GM12872 (cell line): Measurements from ENCODE around the gene RARG.

Experiments used
- TF ChIP-seq, protein P1 (sequence below): IDR thresholded peaks from 3 replicates; pipeline ENCODE4 v1.5.1; 2011; ENCODE audit warnings: low read depth, mild to moderate bottlenecking, low read length, moderate library complexity; ENCODE audit not compliant: insufficient read depth

RARG gene

DNA sequence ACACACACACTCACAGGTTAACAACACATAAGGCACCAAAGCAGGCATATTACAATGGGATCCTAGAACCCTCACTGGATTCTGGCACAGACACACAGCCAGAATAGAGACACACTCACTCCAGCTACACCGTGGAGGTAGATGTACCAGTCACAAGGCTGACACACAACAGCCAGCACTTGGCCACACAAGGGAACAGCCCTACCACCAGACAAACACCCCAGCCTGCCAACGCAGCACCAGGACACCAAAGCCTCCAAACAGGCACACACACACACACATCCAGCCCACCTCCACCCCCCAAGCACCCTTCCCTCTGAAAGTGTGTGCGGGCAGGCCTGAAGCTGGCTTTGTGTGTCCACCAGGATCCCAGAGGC, 14.1 kb downstream of the RARG start:
- TF ChIP-seq, protein P1, sequence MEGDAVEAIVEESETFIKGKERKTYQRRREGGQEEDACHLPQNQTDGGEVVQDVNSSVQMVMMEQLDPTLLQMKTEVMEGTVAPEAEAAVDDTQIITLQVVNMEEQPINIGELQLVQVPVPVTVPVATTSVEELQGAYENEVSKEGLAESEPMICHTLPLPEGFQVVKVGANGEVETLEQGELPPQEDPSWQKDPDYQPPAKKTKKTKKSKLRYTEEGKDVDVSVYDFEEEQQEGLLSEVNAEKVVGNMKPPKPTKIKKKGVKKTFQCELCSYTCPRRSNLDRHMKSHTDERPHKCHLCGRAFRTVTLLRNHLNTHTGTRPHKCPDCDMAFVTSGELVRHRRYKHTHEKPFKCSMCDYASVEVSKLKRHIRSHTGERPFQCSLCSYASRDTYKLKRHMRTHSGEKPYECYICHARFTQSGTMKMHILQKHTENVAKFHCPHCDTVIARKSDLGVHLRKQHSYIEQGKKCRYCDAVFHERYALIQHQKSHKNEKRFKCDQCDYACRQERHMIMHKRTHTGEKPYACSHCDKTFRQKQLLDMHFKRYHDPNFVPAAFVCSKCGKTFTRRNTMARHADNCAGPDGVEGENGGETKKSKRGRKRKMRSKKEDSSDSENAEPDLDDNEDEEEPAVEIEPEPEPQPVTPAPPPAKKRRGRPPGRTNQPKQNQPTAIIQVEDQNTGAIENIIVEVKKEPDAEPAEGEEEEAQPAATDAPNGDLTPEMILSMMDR = no peak

DNA sequence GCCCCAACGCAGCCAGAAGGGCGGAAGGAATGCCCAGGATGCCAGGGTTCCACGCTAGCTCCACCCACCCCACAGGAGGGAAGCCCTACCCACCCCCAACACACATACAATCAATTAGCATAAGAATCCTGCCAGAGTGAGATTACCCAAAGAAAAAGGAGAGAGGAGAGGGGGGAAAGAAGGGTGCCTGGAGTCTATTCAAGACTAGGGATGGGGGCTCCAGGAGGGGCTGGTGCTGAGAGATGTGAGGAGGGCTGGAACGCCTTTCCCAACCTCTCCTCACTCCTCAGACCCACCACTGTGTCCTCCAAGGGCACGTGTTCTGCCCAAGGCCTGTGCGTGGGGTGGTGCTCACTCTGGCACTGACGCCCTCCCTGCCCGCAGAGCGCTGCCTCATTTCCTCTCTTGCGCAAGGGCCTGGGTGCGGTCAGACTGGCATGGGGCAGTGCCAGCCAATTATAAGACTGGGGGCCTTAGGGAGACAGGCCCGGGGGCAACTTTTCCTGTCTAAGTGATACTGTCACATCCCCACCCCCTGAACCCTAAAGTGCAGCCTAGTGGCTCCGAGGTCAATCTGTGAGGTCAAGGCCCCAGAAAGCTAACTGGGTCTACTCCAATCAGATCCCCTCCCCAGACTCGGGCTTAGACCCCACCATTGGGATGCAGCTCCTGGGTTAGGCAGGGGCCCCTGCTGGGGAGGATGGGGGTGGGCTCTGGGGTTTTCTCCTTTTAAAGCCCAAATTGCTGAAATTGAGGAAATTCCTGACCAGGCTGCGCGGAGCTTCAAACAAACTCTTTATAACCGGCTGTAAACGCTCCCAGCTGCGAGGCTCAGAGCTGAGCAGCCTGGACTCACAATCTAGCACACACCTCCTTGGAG, 14.7 kb downstream of the RARG start:
- TF ChIP-seq, protein P1 = no peak

DNA sequence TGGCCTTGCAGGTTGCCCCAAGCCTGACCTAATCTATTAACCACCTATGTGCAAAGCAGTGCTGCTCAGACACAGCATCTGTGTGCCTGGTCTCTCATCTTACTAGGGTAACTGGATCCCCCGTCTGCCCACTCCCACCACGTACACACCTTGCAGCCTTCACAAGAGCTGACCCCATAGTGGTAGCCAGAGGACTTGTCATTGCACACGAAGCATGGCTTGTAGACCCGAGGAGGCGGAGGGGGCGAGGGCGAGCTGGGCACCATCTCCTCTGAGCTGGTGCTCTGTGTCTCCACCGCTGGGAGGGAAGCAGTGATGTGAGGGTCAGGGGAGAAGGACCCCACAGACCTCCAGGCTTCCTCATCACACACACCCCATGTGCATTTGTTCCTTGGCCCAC, 16.5 kb downstream of the RARG start:
- TF ChIP-seq, protein P1 = no peak

DNA sequence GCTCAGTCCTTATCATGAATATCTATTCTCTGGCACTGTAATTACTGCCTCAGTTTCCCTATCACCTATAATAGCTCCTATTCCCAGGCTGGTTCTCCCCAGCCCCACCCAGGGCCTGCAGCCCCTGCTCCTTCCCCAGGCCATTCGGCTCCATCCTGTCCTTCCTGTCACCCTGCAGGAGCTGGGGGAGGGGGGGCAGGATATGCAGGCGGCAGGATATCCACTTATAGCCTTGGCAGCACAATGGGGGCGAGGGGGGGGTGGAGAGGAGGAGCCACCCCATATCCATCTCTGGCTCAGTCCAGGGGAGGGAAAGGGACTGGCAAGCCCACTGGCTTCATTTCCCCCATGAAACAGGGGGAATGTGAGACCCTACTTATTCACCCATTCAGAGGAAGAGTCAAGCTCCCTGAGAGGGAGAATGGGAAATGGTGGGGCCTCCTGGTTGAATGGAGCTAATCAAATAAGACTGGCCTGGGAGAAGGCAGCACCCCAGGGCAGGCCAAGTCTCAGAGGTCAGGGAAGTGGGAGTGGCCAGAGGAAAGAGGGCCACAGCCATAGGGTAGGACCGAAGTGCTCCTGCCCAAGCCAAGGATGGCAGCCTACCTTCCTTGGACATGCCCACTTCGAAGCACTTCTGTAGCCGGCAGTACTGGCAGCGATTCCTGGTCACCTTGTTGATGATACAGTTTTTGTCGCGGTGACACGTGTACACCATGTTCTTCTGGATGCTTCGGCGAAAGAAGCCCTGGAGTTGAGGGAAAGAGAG, 17.1 kb downstream of the RARG start:
- TF ChIP-seq, protein P1 = no peak

DNA sequence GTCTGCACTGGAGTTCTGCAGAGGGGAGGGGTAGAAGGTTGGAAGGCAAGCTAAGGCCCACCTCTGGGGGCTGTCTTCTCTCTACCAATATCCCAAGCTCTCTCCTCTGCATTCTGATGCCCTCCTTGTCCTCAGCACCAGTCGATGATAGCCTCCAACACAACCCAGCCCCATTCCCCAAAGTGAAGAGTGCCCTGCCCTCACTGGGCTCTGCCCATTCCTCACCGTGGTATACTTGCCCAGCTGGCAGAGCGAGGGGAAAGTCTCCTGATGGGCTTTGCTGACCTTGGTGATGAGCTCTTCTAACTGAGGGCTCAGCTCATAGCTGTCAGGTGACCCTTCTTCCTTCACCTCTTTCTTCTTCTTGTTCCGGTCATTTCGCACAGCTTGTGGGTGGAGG, 17.8 kb downstream of the RARG start:
- TF ChIP-seq, protein P1 = no peak

DNA sequence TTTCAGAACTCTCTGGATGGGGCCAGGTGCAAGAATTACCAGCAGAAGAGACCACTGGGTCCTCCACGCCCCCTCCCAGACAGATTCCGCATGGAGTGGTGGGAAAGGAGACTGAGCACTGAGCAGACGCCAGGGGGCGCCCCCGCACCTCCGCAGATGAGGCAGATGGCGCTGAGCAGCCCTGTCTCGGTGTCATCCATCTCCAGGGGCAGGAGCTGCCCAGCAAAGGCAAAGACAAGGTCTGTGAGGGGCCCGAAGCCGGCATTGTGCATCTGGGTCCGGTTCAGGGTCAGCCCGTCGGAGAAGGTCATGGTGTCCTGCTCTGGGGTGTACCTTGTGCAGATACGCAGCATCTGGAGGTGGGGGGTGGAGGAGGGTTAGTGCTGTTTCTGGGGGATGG, 18.7 kb downstream of the RARG start:
- TF ChIP-seq, protein P1 = peak; percentile 98

DNA sequence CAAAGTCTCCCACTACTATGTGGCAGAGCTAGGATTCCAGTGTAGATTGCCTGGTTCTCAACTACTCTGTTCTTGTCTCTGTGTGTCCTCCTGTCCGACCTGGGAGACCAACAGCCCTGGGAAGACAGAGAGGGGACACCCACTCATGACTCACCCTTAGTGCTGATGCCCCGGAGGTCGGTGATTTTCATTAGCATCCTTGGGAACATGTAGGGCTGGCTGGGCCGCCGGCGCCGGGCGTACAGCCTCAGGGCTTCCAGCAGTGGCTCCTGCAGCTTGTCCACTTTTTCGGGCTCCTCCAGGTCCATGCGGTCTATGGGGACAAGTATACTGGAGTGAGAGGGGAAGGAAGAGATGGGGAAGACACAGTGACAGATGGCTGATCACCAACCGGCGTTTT, 19.1 kb downstream of the RARG start:
- TF ChIP-seq, protein P1 = no peak
